Measurements from ENCODE around the gene RADIL.

The RADIL gene

DNA sequence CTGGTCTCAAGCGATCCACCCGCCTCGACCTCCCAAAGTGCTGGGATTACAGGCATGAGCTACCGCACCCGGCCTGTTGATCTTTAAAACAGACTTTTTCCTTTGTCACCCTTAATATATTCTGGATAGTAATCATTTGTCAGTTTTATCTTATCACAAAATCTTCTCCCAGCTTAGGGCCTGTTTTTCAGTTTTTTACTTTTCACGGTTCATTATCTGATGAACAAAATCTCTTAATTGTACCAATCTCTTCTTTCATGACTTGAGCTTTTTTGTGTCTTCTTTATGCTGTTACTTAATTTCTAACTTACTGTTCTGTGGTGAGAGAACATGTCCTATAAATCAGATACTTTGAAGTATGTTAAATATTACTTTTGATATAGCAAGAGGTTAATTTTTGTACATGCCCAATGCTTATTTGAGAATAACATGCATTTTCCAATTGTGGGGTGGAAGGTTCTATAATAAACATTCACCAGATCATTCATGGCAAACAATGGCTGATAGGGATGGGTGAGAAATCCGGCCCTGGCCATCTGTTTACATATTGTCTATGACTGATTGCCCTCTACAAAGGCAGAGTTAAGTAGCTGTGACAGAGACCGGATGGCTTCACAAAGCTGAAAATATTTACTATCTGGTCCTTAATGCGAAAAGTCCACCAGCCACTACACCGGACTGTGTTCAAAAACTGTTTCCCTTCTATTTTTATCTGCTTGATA is 27.0 kb downstream of the RADIL start:
- Histone ChIP-seq H3K4me1 (ENCODE audit: control insufficient read depth, insufficient read depth, low read length) (no peaks in the 10 kb centered on the region), H3K4me3 (ENCODE audit: low read depth, low read length) (no peak overlapping the region), H3K9me3 (ENCODE audit: control insufficient read depth, insufficient read depth, low read depth, low read length) (no peaks in the 10 kb centered on the region), H3K27ac (ENCODE audit: extremely low read depth, low read depth, low read length) (no peak overlapping the region), H3K36me3 (ENCODE audit: control insufficient read depth in 2 of 2, insufficient read depth in 1 of 2, low read length in 2 of 2) (no peaks in the 10 kb centered on the region)
- ChIA-PET POLR2A (no interaction called here), CTCF (interaction anchor here (0.6 to 2.5 kb wide), 3 partner anchors 8 to 116 kb away, joined by 3 to 12 read pairs (median 4); partner anchors contain the start of gene RADIL)
- TF ChIP-seq, protein P1, sequence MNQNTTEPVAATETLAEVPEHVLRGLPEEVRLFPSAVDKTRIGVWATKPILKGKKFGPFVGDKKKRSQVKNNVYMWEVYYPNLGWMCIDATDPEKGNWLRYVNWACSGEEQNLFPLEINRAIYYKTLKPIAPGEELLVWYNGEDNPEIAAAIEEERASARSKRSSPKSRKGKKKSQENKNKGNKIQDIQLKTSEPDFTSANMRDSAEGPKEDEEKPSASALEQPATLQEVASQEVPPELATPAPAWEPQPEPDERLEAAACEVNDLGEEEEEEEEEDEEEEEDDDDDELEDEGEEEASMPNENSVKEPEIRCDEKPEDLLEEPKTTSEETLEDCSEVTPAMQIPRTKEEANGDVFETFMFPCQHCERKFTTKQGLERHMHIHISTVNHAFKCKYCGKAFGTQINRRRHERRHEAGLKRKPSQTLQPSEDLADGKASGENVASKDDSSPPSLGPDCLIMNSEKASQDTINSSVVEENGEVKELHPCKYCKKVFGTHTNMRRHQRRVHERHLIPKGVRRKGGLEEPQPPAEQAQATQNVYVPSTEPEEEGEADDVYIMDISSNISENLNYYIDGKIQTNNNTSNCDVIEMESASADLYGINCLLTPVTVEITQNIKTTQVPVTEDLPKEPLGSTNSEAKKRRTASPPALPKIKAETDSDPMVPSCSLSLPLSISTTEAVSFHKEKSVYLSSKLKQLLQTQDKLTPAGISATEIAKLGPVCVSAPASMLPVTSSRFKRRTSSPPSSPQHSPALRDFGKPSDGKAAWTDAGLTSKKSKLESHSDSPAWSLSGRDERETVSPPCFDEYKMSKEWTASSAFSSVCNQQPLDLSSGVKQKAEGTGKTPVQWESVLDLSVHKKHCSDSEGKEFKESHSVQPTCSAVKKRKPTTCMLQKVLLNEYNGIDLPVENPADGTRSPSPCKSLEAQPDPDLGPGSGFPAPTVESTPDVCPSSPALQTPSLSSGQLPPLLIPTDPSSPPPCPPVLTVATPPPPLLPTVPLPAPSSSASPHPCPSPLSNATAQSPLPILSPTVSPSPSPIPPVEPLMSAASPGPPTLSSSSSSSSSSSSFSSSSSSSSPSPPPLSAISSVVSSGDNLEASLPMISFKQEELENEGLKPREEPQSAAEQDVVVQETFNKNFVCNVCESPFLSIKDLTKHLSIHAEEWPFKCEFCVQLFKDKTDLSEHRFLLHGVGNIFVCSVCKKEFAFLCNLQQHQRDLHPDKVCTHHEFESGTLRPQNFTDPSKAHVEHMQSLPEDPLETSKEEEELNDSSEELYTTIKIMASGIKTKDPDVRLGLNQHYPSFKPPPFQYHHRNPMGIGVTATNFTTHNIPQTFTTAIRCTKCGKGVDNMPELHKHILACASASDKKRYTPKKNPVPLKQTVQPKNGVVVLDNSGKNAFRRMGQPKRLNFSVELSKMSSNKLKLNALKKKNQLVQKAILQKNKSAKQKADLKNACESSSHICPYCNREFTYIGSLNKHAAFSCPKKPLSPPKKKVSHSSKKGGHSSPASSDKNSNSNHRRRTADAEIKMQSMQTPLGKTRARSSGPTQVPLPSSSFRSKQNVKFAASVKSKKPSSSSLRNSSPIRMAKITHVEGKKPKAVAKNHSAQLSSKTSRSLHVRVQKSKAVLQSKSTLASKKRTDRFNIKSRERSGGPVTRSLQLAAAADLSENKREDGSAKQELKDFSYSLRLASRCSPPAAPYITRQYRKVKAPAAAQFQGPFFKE (tag by site-specific recombination; IDR thresholded peaks at IDR 0.05; ENCODE audit: borderline replicate concordance): no peak
- TF ChIP-seq MYNN (tag by site-specific recombination; IDR thresholded peaks at IDR 0.05; ENCODE audit: borderline replicate concordance) (no peak), ZBTB7A (tag by site-specific recombination; IDR thresholded peaks at IDR 0.05; ENCODE audit: low read depth) (no peak), ZNF302 (tag by site-specific recombination; IDR thresholded peaks at IDR 0.05; ENCODE audit: low read depth) (no peak), ZNF768 (tag by site-specific recombination; IDR thresholded peaks at IDR 0.05) (no peak), ZNF677 (tag by site-specific recombination; IDR thresholded peaks at IDR 0.05) (no peak), ZNF157 (tag by site-specific recombination; IDR thresholded peaks at IDR 0.05) (no peak), TRIM28 (IDR thresholded peaks at IDR 0.05; ENCODE audit: borderline replicate concordance, low read length) (no peak)
- TF ChIP-seq, protein P2, sequence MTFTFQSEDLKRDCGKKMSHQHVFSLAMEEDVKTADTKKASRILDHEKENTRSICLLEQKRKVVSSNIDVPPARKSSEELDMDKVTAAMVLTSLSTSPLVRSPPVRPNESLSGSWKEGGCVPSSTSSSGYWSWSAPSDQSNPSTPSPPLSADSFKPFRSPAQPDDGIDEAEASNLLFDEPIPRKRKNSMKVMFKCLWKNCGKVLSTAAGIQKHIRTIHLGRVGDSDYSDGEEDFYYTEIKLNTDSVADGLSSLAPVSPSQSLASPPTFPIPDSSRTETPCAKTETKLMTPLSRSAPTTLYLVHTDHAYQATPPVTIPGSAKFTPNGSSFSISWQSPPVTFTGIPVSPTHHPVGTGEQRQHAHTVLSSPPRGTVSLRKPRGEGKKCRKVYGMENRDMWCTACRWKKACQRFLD (tag by site-specific recombination; IDR thresholded peaks at IDR 0.05): no peak
- TF ChIP-seq, protein P3, sequence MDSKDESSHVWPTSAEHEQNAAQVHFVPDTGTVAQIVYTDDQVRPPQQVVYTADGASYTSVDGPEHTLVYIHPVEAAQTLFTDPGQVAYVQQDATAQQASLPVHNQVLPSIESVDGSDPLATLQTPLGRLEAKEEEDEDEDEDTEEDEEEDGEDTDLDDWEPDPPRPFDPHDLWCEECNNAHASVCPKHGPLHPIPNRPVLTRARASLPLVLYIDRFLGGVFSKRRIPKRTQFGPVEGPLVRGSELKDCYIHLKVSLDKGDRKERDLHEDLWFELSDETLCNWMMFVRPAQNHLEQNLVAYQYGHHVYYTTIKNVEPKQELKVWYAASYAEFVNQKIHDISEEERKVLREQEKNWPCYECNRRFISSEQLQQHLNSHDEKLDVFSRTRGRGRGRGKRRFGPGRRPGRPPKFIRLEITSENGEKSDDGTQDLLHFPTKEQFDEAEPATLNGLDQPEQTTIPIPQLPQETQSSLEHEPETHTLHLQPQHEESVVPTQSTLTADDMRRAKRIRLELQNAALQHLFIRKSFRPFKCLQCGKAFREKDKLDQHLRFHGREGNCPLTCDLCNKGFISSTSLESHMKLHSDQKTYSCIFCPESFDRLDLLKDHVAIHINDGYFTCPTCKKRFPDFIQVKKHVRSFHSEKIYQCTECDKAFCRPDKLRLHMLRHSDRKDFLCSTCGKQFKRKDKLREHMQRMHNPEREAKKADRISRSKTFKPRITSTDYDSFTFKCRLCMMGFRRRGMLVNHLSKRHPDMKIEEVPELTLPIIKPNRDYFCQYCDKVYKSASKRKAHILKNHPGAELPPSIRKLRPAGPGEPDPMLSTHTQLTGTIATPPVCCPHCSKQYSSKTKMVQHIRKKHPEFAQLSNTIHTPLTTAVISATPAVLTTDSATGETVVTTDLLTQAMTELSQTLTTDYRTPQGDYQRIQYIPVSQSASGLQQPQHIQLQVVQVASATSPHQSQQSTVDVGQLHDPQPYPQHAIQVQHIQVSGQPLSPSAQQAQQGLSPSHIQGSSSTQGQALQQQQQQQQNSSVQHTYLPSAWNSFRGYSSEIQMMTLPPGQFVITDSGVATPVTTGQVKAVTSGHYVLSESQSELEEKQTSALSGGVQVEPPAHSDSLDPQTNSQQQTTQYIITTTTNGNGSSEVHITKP (tag by site-specific recombination; IDR thresholded peaks at IDR 0.05): no peak
- TF ChIP-seq, protein P4, sequence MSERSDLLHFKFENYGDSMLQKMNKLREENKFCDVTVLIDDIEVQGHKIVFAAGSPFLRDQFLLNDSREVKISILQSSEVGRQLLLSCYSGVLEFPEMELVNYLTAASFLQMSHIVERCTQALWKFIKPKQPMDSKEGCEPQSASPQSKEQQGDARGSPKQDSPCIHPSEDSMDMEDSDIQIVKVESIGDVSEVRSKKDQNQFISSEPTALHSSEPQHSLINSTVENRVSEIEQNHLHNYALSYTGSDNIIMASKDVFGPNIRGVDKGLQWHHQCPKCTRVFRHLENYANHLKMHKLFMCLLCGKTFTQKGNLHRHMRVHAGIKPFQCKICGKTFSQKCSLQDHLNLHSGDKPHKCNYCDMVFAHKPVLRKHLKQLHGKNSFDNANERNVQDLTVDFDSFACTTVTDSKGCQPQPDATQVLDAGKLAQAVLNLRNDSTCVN (tag by site-specific recombination; optimal IDR thresholded peaks at IDR 0.05): no peak
- TF ChIP-seq, protein P5, sequence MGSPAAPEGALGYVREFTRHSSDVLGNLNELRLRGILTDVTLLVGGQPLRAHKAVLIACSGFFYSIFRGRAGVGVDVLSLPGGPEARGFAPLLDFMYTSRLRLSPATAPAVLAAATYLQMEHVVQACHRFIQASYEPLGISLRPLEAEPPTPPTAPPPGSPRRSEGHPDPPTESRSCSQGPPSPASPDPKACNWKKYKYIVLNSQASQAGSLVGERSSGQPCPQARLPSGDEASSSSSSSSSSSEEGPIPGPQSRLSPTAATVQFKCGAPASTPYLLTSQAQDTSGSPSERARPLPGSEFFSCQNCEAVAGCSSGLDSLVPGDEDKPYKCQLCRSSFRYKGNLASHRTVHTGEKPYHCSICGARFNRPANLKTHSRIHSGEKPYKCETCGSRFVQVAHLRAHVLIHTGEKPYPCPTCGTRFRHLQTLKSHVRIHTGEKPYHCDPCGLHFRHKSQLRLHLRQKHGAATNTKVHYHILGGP (tag by site-specific recombination; IDR thresholded peaks at IDR 0.05): no peak
